NCI-H774 (cell line): ENCODE measurements around the gene WDR18.

Source experiments
- DNase-seq: peaks from one replicate; lab custom pipeline; 2025; lab: John Stamatoyannopoulos, UW

Gene WDR18

GRCh38 chr19:964761-965694 is 19.1 kb upstream of the WDR18 start:
- DNase-seq = no peak

GRCh38 chr19:966485-967088 is 17.6 kb upstream of the WDR18 start:
- DNase-seq = no peak

- DNase-seq = no peak
Measured at GRCh38 chr19:970695-971094, 13.4 kb upstream of the WDR18 start.

GRCh38 chr19:971795-972194 is 12.3 kb upstream of the WDR18 start:
- DNase-seq = no peak

- DNase-seq = no peak
Measured at GRCh38 chr19:972281-972680, 11.9 kb upstream of the WDR18 start.

- DNase-seq = no peak
Measured at GRCh38 chr19:973726-974563, 10.2 kb upstream of the WDR18 start.

GRCh38 chr19:974564-975257 is 9.4 kb upstream of the WDR18 start:
- DNase-seq = no peak

- DNase-seq = no peak
Measured at GRCh38 chr19:976476-976875, 7.7 kb upstream of the WDR18 start.

GRCh38 chr19:977058-977464 is 7.1 kb upstream of the WDR18 start:
- no peak for DNase-seq

- no peak for DNase-seq
Measured at GRCh38 chr19:979318-979741, 4.8 kb upstream of the WDR18 start.

- no peak for DNase-seq
Measured at GRCh38 chr19:980133-980998, 3.8 kb upstream of the WDR18 start.

- peak; percentile 66 for DNase-seq
Measured at GRCh38 chr19:982567-983170, 1.5 kb upstream of the WDR18 start.

GRCh38 chr19:986083-986482 is 1.9 kb downstream of the WDR18 start:
- DNase-seq = no peak

GRCh38 chr19:988081-988480 is 3.9 kb downstream of the WDR18 start:
- DNase-seq = no peak

GRCh38 chr19:988510-988909 is 4.4 kb downstream of the WDR18 start:
- DNase-seq = no peak

GRCh38 chr19:989381-990081 is 5.4 kb downstream of the WDR18 start:
- DNase-seq = no peak

- DNase-seq = no peak
Measured at GRCh38 chr19:990119-990571, 6.0 kb downstream of the WDR18 start.

- DNase-seq = no peak
Measured at GRCh38 chr19:990746-991145, 6.6 kb downstream of the WDR18 start.

- DNase-seq = no peak
Measured at GRCh38 chr19:991174-991931, 7.2 kb downstream of the WDR18 start.
